HepG2 (cell line): ENCODE results near the gene VN1R2. TPM values are rescaled to one million over a fixed set of nuclear protein-coding genes. Genes with fewer than 3 reads are reported as not detected.
A peak's percentile ranks its signal among the peaks of the same experiment; 100 is the strongest.

Experiments
- ATAC-seq: fragments of 200-7000 bp; cut with Tn5 transposase; 3 replicates; pipeline ENCODE4 v1.9.1; 2020; ENCODE audit warnings: mild to moderate bottlenecking, moderate library complexity
- BruUV-seq: library from RNA; stranded (reverse); fragments of 400-500 nt; replicated peaks from 2 replicates; lab custom pipeline; 2021; lab: Mats Ljungman, UMichigan
- CTCF ChIA-PET: fragments of 300-600 bp; formaldehyde crosslinking; extraction: SDS; loops from one replicate; lab custom pipeline; 2021; ENCODE audit warnings: low total read pairs, inconsistent platforms, low intra/inter-chr PET ratio; lab: Yijun Ruan, JAX
- POLR2A ChIA-PET: fragments of 350-600 bp; sonication (Branson Sonifier 250); formaldehyde crosslinking; loops from one replicate; lab custom pipeline; 2020; ENCODE audit warnings: antibody characterized with exemption, inconsistent platforms; lab: Yijun Ruan, JAX
- DNase-seq: peaks from one replicate; pipeline ENCODE4 v3.0.0-alpha.2; 2015; ENCODE audit warnings: low spot score
- FAIRE-seq: peaks from 3 replicates; lab custom pipeline; 2011; peaks lifted over from hg19 to GRCh38; lab: Jason Lieb, UNC
- H2AFZ ChIP-seq: one replicate; pipeline ENCODE4 v1.6.1; 2011; ENCODE audit warnings: low read length, inconsistent platforms
- H3K27ac ChIP-seq: fragments of 300-600 bp; 3 replicates; pipeline ENCODE4 v1.8.0; 2011; ENCODE audit warnings: mixed run types, mild to moderate bottlenecking, mixed read lengths, low read length, inconsistent platforms; ENCODE audit not compliant: insufficient read depth; ENCODE audit errors: extremely low read length
- H3K27me3 ChIP-seq, 2 experiments: fragments of 200-600 bp in 1 of 2; 2 replicates in 1 of 2; 3 replicates in 1 of 2; pipeline versions ENCODE4 v1.6.0 to v1.8.0; 2011; ENCODE audit warnings: low read length in 2 of 2, mild to moderate bottlenecking in 2 of 2, moderate library complexity in 2 of 2, inconsistent platforms in 1 of 2; ENCODE audit not compliant: insufficient read depth in 2 of 2, control insufficient read depth in 1 of 2
- H3K36me3 ChIP-seq, 2 experiments: fragments of 200-600 bp in 1 of 2; replicated peaks in 1 of 2; 2 replicates in 1 of 2; 3 replicates in 1 of 2; pipeline versions ENCODE4 v1.5.1 to v1.8.0; 2011; ENCODE audit warnings: low read length in 2 of 2, inconsistent platforms in 1 of 2; ENCODE audit not compliant: insufficient read depth in 2 of 2, control insufficient read depth in 1 of 2
- H3K4me1 ChIP-seq: 2 replicates; pipeline ENCODE4 v1.5.1; 2012; ENCODE audit warnings: low read length, inconsistent platforms; ENCODE audit not compliant: insufficient read depth
- H3K4me2 ChIP-seq: 2 replicates; pipeline ENCODE4 v1.6.0; 2011; ENCODE audit warnings: low read depth, low read length, inconsistent platforms
- H3K4me3 ChIP-seq, 3 experiments: fragments of 200-600 bp in 1 of 3; sonication (generic), shearing (Covaris generic) in 1 of 3; replicated peaks in 1 of 3; 2 replicates each; pipeline ENCODE4 v1.5.1; 2011 to 2016; ENCODE audit warnings: low read length in 3 of 3, inconsistent platforms in 2 of 3, low read depth in 2 of 3, mild to moderate bottlenecking in 2 of 3, control low read depth in 1 of 3, mixed read lengths in 1 of 3; ENCODE audit not compliant: insufficient read depth in 1 of 3
- H3K79me2 ChIP-seq: one replicate; pipeline ENCODE4 v1.6.1; 2011; ENCODE audit warnings: low read length, inconsistent platforms; ENCODE audit not compliant: insufficient read depth
- H3K9ac ChIP-seq: 2 replicates; pipeline ENCODE4 v1.6.0; 2011; ENCODE audit warnings: mild to moderate bottlenecking, low read depth, low read length, inconsistent platforms; ENCODE audit not compliant: insufficient read depth
- H3K9me3 ChIP-seq: 2 replicates; pipeline ENCODE4 v1.5.1; 2012; ENCODE audit warnings: mild to moderate bottlenecking, low read length
- H4K20me1 ChIP-seq: 2 replicates; pipeline ENCODE4 v1.6.0; 2011; ENCODE audit warnings: inconsistent platforms, mild to moderate bottlenecking, low read length, moderate library complexity; ENCODE audit not compliant: insufficient read depth
- CTCF ChIP-seq: sonication (generic); formaldehyde crosslinking; IDR thresholded peaks from 2 replicates; pipeline ENCODE4 v1.5.0; 2020; ENCODE audit warnings: mild to moderate bottlenecking, missing genetic modification reagents, moderate library complexity
- KDM1A ChIP-seq: IDR thresholded peaks from 2 replicates; pipeline ENCODE4 v1.6.1; 2016; ENCODE audit warnings: missing compliant biosample characterization
- STAG1 ChIP-seq: sonication (generic); formaldehyde crosslinking; IDR thresholded peaks from 2 replicates; pipeline ENCODE4 v1.4.0; 2020; ENCODE audit warnings: missing genetic modification reagents
- ZNF251 ChIP-seq: sonication (generic); formaldehyde crosslinking; IDR thresholded peaks from 2 replicates; pipeline ENCODE4 v1.9.0; 2021; ENCODE audit warnings: mild to moderate bottlenecking, missing genetic modification reagents
- ZNF281 ChIP-seq: sonication (generic); formaldehyde crosslinking; IDR thresholded peaks from 2 replicates; pipeline ENCODE4 v1.4.0; 2020; ENCODE audit warnings: missing genetic modification reagents, borderline replicate concordance
- ZNF407 ChIP-seq: sonication (generic); formaldehyde crosslinking; IDR thresholded peaks from one replicate; pipeline ENCODE4 v1.5.1; 2020; ENCODE audit warnings: mild to moderate bottlenecking, missing genetic modification reagents; ENCODE audit errors: not compliant biosample characterization
- ZNF7 ChIP-seq: IDR thresholded peaks from 2 replicates; pipeline ENCODE4 v1.6.1; 2016; ENCODE audit warnings: missing biosample characterization, missing genetic modification reagents
- WGBS: methylation state at CpG from one replicate; pipeline ENCODE4 v1.1.6; 2017; ENCODE audit warnings: low lambda C conversion rate; 5-methylcytosine and 5-hydroxymethylcytosine counted together
- in situ Hi-C: cut with HindIII; loops from 2 replicates; pipeline ENCODE4 v1.10.0; 2017; ENCODE audit warnings: low pct_unique_long_range_greater_than_20kb; ENCODE audit not compliant: extremely low pct_ligation_motif_present
- intact Hi-C: fragments of 100-400 bp; cut with micrococcal nuclease; formaldehyde crosslinking; loops from one replicate; pipeline ENCODE4 v1.10.0; 2022; ENCODE audit not compliant: unreplicated experiment
- polyA plus RNA-seq, 8 experiments: library from polyadenylated mRNA; depleted of rRNA in 3 of 8; stranded (reverse) in 7 of 8; unstranded in 1 of 8; fragments of >200 nt; fragmentation: Illumina TruSeq in 4 of 8; extraction: Trizol in 4 of 8; gene quantifications; 2 replicates each; pipeline versions ENCODE4 v1.2.1 to v1.2.3, GENCODE V29; 2011 to 2016; ENCODE audit warnings: low read depth in 4 of 8, missing spikeins in 1 of 8, mixed read lengths in 1 of 8; ENCODE audit not compliant: insufficient read depth in 1 of 8
- total RNA-seq, 5 experiments: library from RNA; depleted of rRNA; stranded (reverse); fragments of >200 nt; fragmentation: Illumina TruSeq; extraction: Trizol; gene quantifications; 2 replicates each; pipeline ENCODE4 v1.2.3, GENCODE V29; 2016; ENCODE audit warnings: low read depth in 1 of 5

The VN1R2 gene
- total and polyA plus RNA-seq, 2 of the 13 experiments (the other 11 are each of a cell fraction or from before 2014, with no cell fraction given), result not detected

- Histone ChIP-seq H3K9me3 (peaks cover 14% of the 10 kb centered on the region; the same call in 1 of the 2 replicates), H3K4me3 (no peak overlapping the region), H3K4me2 (no peak overlapping the region), H4K20me1 (no peaks in the 10 kb centered on the region), H3K4me1 (no peaks in the 10 kb centered on the region), H2AFZ (no peak overlapping the region), H3K27ac (no peak overlapping the region), H3K27me3 (peaks cover 0 to 13% of the 10 kb centered on the region in 2 experiments; a peak in 1 of 5 replicates), H3K79me2 (no peaks in the 10 kb centered on the region), H3K9ac (no peak overlapping the region), H3K36me3 (no peaks in the 10 kb centered on the region)
- no TSS peak for BruUV-seq
- intact Hi-C loops, result no loop called here
- CTCF ChIA-PET, result no interaction called here
- 40% methylated on average over 3 of the region's 32 CpGs for WGBS
- DNase-seq (no peak), ATAC-seq (no peak), FAIRE-seq (no peak)
- TF ChIP-seq ZNF7 (CRISPR knock-in tag), result no peak
- TF ChIP-seq CTCF (CRISPR knock-in tag), result peak; percentile 54
- TF ChIP-seq STAG1 (CRISPR knock-in tag), result peak; percentile 41
- no peak for TF ChIP-seq ZNF407 (CRISPR knock-in tag)
- TF ChIP-seq ZNF281 (CRISPR knock-in tag), result no peak
- no peak for TF ChIP-seq KDM1A (CRISPR knock-in tag)
- no peak for TF ChIP-seq ZNF251 (CRISPR knock-in tag)
- in situ Hi-C loops, result no loop called here
- POLR2A ChIA-PET, result no interaction called here
These were observed 50.3 kb downstream of the VN1R2 start for GRCh38 chr19:53308339-53308811.
